ENCODE data around the gene ANTXR1.

Gene ANTXR1

DNA sequence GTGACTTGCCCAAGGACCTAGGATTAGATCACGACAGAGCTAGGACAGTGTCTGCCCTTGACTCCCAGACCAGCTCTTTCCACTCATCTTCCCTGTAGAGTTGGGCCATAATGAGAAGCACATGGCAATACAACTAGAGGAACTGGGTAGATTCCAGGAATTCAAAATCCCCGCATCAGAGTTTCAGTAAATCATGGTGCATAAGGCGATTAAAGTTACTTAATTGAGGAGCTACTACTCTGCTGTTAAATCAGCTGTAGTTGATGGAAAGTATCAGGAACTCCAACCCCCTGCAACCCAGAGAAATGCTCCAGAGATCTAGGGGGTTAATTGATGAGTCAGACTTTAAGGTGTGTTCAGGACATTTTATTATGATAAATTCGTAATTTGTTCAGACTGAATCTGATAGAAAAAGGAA, 5.7 kb downstream of the ANTXR1 start:
- H3K4me2 ChIP-seq (ENCODE audit: insufficient read depth, low read length) = no peak overlapping the region
- H3K9ac ChIP-seq (ENCODE audit: low read depth, low read length) = no peak overlapping the region
- H3K36me3 ChIP-seq (ENCODE audit: insufficient read depth, low read length) = no peaks in the 10 kb centered on the region
- H3K9me3 ChIP-seq (ENCODE audit: insufficient read depth, low read length, severe bottlenecking) = no peaks in the 10 kb centered on the region
- H3K27ac ChIP-seq (ENCODE audit: low read length) = no peak overlapping the region
- peaks cover 70% of the 10 kb centered on the region for H3K79me2 ChIP-seq (ENCODE audit: insufficient read depth, low read length)
- H3K4me1 ChIP-seq (ENCODE audit: insufficient read depth, low read length) = peaks cover 17% of the 10 kb centered on the region
- ATAC-seq (ENCODE audit: insufficient read depth, low read depth) = no peak
- H2AFZ ChIP-seq (ENCODE audit: low read depth, low read length) = no peak overlapping the region
- no peak for DNase-seq
- peaks cover 13% of the 10 kb centered on the region; the same call in 1 of the 2 replicates for H4K20me1 ChIP-seq (ENCODE audit: insufficient read depth, low read length)
- H3K4me3 ChIP-seq (ENCODE audit: low read depth in 1 of 2, low read length in 2 of 2) = no peak overlapping the region
- H3K27me3 ChIP-seq (ENCODE audit: insufficient read depth, low read length, poor library complexity) = no peaks in the 10 kb centered on the region
- TF ChIP-seq, protein P1, sequence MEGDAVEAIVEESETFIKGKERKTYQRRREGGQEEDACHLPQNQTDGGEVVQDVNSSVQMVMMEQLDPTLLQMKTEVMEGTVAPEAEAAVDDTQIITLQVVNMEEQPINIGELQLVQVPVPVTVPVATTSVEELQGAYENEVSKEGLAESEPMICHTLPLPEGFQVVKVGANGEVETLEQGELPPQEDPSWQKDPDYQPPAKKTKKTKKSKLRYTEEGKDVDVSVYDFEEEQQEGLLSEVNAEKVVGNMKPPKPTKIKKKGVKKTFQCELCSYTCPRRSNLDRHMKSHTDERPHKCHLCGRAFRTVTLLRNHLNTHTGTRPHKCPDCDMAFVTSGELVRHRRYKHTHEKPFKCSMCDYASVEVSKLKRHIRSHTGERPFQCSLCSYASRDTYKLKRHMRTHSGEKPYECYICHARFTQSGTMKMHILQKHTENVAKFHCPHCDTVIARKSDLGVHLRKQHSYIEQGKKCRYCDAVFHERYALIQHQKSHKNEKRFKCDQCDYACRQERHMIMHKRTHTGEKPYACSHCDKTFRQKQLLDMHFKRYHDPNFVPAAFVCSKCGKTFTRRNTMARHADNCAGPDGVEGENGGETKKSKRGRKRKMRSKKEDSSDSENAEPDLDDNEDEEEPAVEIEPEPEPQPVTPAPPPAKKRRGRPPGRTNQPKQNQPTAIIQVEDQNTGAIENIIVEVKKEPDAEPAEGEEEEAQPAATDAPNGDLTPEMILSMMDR (IDR thresholded peaks at IDR 0.05; ENCODE audit: borderline replicate concordance, extremely low read depth, low read length, poor library complexity, severe bottlenecking) = no peak
- no peak for TF ChIP-seq EZH2 (IDR thresholded peaks at IDR 0.05; ENCODE audit: borderline replicate concordance, low read depth, low read length, severe bottlenecking)

DNA sequence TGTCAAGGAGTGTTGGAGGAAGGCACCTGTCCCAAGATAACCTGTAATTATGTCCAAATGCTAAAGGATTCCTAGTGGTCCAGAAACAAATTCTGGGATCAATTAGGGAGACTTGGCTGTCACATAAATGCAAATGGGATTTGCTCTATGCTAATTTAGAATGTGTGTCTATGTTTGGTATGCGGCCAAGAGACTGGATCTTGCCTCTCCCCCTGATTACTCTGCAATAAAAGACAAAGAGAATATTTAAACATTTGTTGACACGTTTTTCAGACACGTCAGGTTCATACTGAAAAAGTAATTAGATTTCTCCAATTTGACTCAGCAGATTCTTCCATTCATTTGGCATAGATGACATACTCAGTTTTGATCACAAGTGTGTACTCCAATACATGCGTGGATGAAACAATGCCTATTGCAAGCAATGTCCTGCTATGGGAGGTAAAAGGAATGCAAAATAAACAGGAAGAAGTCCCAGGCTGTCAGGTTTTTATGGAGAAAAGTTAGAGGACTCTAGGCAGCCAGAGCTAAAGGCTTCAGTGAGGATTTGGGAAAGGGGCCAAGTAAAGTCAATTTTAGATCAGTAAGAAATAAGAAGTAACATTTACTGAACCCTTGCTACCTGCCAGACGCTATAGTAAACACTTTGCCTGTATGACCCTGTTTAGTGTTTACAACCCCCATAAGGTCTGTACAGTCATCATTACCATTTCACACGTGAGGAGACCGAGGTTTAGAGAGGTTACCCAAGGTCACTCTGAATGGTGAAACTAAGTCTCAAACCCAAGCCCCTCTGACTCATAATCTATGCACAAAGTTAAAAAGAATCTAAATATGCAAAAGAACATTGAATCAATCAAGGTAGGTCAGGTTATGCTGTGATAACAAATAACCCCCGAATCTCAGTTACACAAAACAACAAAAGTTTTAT, 7.8 kb downstream of the ANTXR1 start:
- H3K27ac ChIP-seq (ENCODE audit: low read length) = no peak overlapping the region

DNA sequence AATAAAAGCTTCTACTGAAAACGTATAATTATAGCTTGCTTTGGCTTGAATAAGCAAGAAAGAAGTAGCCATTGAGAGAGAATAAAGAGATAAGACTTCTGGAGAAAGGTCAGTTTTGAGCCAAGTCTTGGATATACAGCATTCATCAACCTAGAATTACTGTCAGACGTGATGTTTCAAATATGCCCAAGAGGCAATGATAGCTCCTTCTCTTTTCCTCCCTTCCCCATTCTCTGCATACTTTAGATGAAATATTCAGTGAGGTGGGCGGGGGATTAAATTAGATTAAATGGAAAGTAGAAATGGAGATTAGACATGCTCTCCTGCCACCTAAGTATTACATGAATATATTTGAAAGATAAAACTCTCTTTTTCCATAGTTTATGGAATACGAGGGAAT, 8.7 kb downstream of the ANTXR1 start:
- H3K4me2 ChIP-seq (ENCODE audit: insufficient read depth, low read length) = no peak overlapping the region
- no peak for TF ChIP-seq EZH2 (IDR thresholded peaks at IDR 0.05; ENCODE audit: borderline replicate concordance, low read depth, low read length, severe bottlenecking)
- TF ChIP-seq, protein P1 (IDR thresholded peaks at IDR 0.05; ENCODE audit: borderline replicate concordance, extremely low read depth, low read length, poor library complexity, severe bottlenecking) = no peak

More for the DNA sequence above, 7.8 kb downstream of the ANTXR1 start:
- peaks cover 56% of the 10 kb centered on the region; the same call in 1 of the 2 replicates for H3K79me2 ChIP-seq (ENCODE audit: insufficient read depth, low read length)
- H3K9ac ChIP-seq (ENCODE audit: low read depth, low read length) = no peak overlapping the region
- H3K27me3 ChIP-seq (ENCODE audit: insufficient read depth, low read length, poor library complexity) = no peaks in the 10 kb centered on the region
- no peak overlapping the region for H3K4me3 ChIP-seq (ENCODE audit: low read depth in 1 of 2, low read length in 2 of 2)
- H3K4me1 ChIP-seq (ENCODE audit: insufficient read depth, low read length) = no peaks in the 10 kb centered on the region
- no peak for ATAC-seq (ENCODE audit: insufficient read depth, low read depth)
- H3K4me2 ChIP-seq (ENCODE audit: insufficient read depth, low read length) = no peak overlapping the region
- peaks cover 13% of the 10 kb centered on the region; the same call in 1 of the 2 replicates for H4K20me1 ChIP-seq (ENCODE audit: insufficient read depth, low read length)
- TF ChIP-seq EZH2 (IDR thresholded peaks at IDR 0.05; ENCODE audit: borderline replicate concordance, low read depth, low read length, severe bottlenecking) = no peak
- TF ChIP-seq, protein P1 (IDR thresholded peaks at IDR 0.05; ENCODE audit: borderline replicate concordance, extremely low read depth, low read length, poor library complexity, severe bottlenecking) = no peak
- no peaks in the 10 kb centered on the region for H3K36me3 ChIP-seq (ENCODE audit: insufficient read depth, low read length)
- H2AFZ ChIP-seq (ENCODE audit: low read depth, low read length) = no peak overlapping the region
- H3K9me3 ChIP-seq (ENCODE audit: insufficient read depth, low read length, severe bottlenecking) = no peaks in the 10 kb centered on the region
- no peak for DNase-seq

More for the DNA sequence above, 8.7 kb downstream of the ANTXR1 start:
- Histone ChIP-seq H3K27me3 (ENCODE audit: insufficient read depth, low read length, poor library complexity) (no peaks in the 10 kb centered on the region), H4K20me1 (ENCODE audit: insufficient read depth, low read length) (peaks cover 13% of the 10 kb centered on the region; the same call in 1 of the 2 replicates), H3K9ac (ENCODE audit: low read depth, low read length) (no peak overlapping the region), H3K9me3 (ENCODE audit: insufficient read depth, low read length, severe bottlenecking) (no peaks in the 10 kb centered on the region), H3K36me3 (ENCODE audit: insufficient read depth, low read length) (no peaks in the 10 kb centered on the region), H3K27ac (ENCODE audit: low read length) (no peak overlapping the region), H3K79me2 (ENCODE audit: insufficient read depth, low read length) (peaks cover 51% of the 10 kb centered on the region; the same call in 1 of the 2 replicates), H2AFZ (ENCODE audit: low read depth, low read length) (no peak overlapping the region), H3K4me3 (ENCODE audit: low read depth in 1 of 2, low read length in 2 of 2) (no peak overlapping the region), H3K4me1 (ENCODE audit: insufficient read depth, low read length) (no peaks in the 10 kb centered on the region)
- DNase-seq (no peak), ATAC-seq (ENCODE audit: insufficient read depth, low read depth) (no peak)

All from DND-41 (cell line).